ENCODE data around the gene CLSTN2.

The CLSTN2 gene

DNA sequence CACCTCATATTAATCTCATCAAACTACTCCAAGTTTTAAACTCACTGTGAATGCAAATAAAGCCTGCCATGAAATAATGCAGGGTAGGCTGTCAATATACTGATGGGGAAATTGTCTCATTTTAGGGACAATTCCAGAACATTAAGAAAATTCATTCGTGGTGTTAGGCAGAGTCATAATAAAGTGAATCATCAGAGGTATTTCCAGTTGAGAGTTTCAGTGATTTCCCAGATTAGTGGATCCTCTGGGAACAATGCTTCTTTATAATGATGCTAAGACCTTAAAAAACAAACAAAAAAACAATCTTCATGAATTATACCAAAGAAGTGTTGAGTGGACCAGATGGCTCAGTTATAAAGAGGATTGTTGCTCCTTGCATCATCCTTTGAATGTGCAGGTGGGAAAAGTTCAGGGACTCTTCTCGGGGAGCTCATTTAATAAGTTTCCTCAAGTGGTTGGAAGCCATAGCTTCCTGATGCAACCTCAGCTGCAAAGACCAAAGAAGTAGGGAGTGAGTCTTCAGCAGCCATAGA is 381.9 kb downstream of the CLSTN2 start:
- H3K4me3 ChIP-seq (replicated peaks; ENCODE audit: low read depth, low read length), result no peak overlapping the region
- TF ChIP-seq, protein P1, sequence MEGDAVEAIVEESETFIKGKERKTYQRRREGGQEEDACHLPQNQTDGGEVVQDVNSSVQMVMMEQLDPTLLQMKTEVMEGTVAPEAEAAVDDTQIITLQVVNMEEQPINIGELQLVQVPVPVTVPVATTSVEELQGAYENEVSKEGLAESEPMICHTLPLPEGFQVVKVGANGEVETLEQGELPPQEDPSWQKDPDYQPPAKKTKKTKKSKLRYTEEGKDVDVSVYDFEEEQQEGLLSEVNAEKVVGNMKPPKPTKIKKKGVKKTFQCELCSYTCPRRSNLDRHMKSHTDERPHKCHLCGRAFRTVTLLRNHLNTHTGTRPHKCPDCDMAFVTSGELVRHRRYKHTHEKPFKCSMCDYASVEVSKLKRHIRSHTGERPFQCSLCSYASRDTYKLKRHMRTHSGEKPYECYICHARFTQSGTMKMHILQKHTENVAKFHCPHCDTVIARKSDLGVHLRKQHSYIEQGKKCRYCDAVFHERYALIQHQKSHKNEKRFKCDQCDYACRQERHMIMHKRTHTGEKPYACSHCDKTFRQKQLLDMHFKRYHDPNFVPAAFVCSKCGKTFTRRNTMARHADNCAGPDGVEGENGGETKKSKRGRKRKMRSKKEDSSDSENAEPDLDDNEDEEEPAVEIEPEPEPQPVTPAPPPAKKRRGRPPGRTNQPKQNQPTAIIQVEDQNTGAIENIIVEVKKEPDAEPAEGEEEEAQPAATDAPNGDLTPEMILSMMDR (IDR thresholded peaks at IDR 0.05; ENCODE audit: low read depth, low read length, missing control alignments), result no peak
- no peak for DNase-seq (ENCODE audit: extremely low read depth, low read depth)

- TF ChIP-seq, protein P1 (IDR thresholded peaks at IDR 0.05; ENCODE audit: low read depth, low read length, missing control alignments), result no peak
- no peak for DNase-seq (ENCODE audit: extremely low read depth, low read depth)
- H3K4me3 ChIP-seq (replicated peaks; ENCODE audit: low read depth, low read length), result no peak overlapping the region
These were observed 384.8 kb downstream of the CLSTN2 start for GRCh38 chr3:140319739-140320138.

- no peak overlapping the region for H3K4me3 ChIP-seq (replicated peaks; ENCODE audit: low read depth, low read length)
- TF ChIP-seq, protein P1 (IDR thresholded peaks at IDR 0.05; ENCODE audit: low read depth, low read length, missing control alignments), result no peak
- no peak for DNase-seq (ENCODE audit: extremely low read depth, low read depth)
These were observed 388.6 kb downstream of the CLSTN2 start for GRCh38 chr3:140323561-140323960.

DNA sequence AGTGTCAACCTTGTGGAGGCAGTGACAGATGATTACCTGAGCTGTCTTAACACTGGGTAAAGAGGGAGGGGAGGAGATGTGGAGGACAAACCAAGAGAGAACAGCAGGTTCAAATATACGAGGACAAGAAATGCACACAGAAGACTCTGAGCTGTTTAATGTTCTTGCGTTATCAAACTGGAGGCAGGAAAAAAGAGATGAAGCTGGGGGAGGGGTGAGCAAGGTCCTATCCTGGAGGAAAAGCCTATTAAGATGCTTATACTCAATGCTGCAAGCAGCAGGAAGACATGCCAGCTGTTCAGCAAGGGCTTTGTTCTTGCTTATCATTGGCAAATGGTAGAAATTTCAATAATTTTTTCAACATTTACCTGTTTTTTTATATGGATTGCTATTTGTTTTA is 397.1 kb downstream of the CLSTN2 start:
- no peak for DNase-seq (ENCODE audit: extremely low read depth, low read depth)
- H3K4me3 ChIP-seq (replicated peaks; ENCODE audit: low read depth, low read length), result no peak overlapping the region
- TF ChIP-seq, protein P1 (IDR thresholded peaks at IDR 0.05; ENCODE audit: low read depth, low read length, missing control alignments), result no peak

- TF ChIP-seq, protein P1 (IDR thresholded peaks at IDR 0.05; ENCODE audit: low read depth, low read length, missing control alignments), result no peak
- H3K4me3 ChIP-seq (replicated peaks; ENCODE audit: low read depth, low read length), result no peak overlapping the region
- DNase-seq (ENCODE audit: extremely low read depth, low read depth), result no peak
These were observed 399.3 kb downstream of the CLSTN2 start for GRCh38 chr3:140334132-140334929.

DNA sequence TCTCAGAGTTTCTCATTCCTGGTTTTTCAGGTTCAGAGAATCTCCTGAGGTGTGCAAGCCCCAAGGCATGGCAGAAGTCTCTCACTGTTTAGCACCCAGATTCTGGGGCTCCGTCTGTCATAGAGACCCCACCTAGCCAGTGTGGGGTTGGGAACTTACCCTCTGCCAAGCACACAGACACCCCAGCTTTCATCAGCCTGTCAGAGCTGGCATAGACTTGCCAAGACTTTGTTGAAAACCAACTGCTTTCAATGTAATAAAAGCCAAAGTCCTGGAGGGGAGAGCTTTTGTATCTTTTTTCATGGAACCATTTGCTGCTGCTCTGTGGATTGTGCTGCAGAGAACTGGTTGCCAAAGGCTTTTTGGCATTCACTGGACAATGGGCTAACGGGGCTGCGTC is 401.5 kb downstream of the CLSTN2 start:
- TF ChIP-seq, protein P1 (IDR thresholded peaks at IDR 0.05; ENCODE audit: low read depth, low read length, missing control alignments), result no peak
- DNase-seq (ENCODE audit: extremely low read depth, low read depth), result no peak
- no peak overlapping the region for H3K4me3 ChIP-seq (replicated peaks; ENCODE audit: low read depth, low read length)

Measured in HFF-Myc (cell line).